HG02763 (cell line): ENCODE measurements around the gene HARBI1.
"Not testable (repeated sequence)": the region's sequence is repeated elsewhere in the genome, so short reads cannot be mapped to it uniquely, and the experiment has no call there.

Experiments used
- ATAC-seq: cut with Tn5 transposase; IDR thresholded peaks from one replicate; pipeline ENCODE4 v1.9.1; 2021; ENCODE audit warnings: mild to moderate bottlenecking, moderate library complexity; ENCODE audit not compliant: unreplicated experiment

The HARBI1 gene

DNA sequence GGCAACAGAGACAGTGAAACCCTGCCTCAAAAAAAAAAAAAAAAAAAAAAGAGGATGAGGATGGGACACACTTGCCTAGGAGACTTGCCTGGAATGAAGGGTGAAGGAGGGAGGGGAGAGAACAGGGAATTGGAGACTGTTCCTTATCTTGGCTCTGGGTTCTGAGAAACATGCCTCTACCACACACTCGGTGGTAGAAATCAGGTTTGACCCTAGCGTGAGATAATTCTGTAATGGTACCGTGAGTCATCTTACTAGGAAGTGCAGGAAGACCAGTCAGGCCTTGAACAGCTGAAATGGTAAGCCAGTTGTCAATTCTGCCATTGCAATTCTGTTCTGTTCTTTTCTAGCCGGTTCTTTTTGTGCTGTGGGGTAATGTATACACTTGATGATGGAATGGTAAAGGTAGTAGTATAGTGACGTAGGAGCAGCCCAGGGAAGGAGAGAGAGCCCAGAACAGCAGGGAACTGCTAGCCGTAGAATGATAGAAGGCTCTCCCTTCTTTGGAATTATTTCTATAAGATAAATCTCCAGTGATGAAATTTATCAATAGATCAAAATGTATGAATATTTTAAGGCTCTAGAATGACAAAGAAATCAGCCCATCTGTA, 19.3 kb downstream of the HARBI1 start:
- ATAC-seq, result no peak

DNA sequence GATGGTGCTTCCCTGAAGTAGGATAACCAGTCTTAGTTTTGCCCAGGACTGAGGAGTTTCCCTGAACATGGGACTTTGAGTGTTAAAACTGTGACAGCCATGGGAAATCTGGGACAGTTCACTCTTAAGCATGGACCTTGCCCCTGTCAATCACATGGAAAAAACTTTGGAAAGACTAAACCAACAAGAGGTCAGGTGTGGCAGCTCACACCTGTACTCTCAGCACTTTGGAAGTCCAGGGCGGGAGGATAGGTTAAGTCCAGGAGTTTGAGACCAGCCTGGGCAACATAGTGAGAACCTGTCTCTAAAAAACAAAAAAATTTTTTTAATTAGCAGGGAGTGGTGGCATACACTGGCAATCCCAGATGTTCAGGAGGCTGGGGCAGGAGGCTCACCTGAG, 19.9 kb downstream of the HARBI1 start:
- ATAC-seq, result no peak

DNA sequence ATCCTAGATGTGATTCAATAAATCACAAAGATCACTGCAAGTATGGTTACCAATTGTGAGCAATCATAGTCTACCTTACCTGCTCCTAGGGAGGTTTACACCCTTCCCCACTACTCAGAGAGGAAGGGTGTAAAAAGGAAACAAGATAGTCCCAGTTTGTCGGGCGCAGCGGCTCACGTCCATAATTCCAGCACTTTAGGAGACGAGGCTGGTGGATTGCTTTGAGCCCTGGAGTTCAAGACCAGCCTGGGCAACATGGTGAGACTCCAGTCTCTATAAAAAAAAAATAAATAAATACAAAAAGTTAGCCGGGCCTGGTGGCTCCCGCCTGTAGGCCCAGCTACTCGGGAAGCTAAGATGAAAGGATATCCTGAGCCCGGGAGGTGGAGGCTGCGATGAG, 22.2 kb downstream of the HARBI1 start:
- no peak for ATAC-seq

DNA sequence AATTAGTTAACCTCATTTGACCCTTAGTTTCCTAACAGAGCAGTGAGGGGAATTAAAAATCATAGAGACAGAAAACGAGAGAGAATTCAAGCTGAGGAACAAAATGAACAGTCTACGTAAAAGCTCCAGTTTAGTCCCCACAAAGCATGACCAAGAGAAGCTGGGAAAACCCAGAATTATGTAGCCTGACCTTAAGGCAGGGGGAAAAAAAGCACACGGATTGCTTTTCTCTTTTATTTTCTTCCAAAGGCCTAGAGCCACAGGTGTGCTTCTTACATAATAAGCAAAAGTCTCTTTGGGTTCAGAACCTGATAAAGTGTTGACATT, 22.7 kb downstream of the HARBI1 start:
- ATAC-seq, result no peak

DNA sequence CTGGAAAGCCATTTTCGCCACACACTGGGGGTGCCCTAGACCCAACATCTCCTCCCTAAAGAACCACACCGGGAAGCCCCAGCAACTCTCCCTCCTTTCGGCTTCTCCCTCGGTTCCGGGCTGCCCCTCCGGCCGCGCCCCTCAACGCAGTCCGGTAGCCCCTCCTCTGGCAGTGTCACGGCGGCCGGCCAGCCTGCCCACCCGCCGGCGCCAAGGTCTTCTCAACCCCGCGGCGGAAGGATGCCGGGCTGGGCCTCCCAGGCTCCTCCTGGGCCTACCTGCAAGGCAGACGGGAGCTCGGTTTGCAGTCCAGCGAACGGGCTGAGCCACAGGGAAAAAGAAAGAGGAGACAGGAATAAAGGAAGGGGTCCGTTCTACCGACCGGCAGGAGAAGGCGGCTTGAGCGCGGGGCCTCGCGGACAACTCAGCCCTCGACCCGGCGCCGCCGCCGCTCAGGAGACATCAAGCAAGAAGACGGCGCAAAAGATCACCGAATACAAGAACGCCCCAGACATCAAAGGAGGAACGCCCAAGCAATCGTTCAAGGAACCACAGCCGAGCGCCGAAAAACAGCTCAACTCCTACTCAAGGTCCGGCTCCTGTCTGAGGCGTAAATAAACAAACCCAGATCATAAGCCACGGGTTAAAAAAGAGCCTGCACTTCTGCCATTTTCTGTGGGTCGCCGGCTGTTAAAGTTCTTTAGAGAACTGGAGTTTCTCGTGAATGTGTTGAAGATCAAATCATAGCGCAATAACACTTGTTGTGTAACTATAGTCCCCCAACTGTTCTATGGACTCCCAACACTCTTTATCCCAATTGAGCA, 23.3 kb downstream of the HARBI1 start, which contains the start of gene AMBRA1:
Gene AMBRA1, minus strand, starts transcription at position 474 of the 824 bp plus-strand sequence. CDS start 45,643 bp downstream, outside the sequence.
- ATAC-seq, result peak; percentile 72

DNA sequence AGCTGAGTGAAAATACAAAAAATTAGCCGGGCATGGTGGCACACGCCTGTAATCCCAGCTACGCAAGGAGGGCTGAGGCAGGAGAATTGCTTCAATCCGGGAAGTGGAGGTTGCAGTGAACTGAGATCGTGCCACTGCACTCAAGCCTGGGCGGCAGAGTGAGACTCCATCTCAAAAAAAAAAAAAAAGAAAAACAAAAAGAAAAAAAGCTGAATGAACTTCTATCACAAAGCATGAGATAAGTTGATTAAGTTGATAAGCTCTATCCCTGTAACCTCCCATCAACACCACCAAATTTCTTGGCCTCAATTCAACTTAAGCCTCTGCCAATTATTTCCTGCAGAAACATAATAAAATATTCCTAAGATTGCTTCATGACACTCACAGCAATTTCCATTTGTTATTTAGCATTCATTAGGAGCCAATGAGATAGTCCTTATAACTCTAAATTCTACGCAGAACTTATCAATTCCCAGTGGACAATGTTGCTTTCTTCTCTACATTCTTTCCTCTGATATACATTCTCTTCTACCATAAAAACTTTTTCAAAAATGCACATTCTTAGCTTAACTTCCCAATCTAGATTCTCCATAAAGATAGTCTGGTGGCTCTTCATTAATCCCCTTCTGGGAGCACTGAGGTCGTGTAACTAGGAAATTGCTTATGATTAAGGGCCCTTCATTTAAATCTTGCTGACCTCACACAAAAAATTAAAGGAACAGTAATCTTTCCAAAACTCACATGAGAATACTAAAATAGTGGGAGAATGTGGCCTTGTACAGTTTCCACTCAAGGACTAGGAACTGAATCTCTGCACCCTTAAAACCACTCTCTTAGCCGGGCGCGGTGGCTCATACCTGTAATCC, 26.1 kb downstream of the HARBI1 start:
- ATAC-seq, result no peak

DNA sequence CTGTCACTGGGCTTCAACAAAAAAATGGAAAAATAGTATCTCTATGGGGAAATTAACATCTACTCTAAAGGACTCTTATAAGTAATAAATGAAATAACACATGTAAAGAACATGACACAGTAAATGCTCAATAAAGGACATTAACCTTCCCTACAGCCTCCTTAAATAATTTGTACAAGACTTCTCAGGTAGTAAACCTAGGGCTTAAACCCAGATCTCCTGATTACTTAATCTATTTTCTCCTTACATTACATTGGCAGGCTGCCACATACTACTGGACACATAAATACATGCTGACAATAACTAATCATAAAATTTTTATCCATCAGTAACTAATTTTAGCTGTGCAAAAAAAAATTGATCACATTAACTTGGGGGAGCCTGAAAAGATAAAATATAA, 28.1 kb downstream of the HARBI1 start:
- no peak for ATAC-seq

- no peak for ATAC-seq
Observed at GRCh38 chr11:46588131-46588530, 28.9 kb downstream of the HARBI1 start.

- not testable (repeated sequence) for ATAC-seq
Observed at GRCh38 chr11:46583513-46583912, 33.5 kb downstream of the HARBI1 start.

GRCh38 chr11:46582588-46582987, 34.4 kb downstream of the HARBI1 start:
- no peak for ATAC-seq

GRCh38 chr11:46577058-46577457, 40.0 kb downstream of the HARBI1 start:
- ATAC-seq, result no peak

DNA sequence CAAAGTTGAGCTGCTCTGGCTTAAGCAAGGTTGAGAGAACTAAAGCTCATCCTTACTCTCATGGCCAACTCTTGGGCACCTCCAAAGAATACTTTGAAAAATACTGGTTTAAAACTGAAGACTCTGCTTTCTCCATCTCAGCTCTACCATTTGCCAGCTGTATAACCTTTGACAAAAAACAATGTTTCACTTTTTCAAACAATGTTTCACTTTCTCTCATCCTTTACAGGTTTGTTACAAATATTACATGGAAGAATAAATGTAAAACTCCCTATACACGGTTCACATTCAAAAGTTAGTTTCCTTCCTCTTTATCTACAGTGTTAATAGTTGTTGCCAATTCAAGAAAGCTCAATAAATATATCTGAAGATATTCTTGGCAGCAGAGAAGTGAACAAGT, 42.4 kb downstream of the HARBI1 start:
- ATAC-seq, result no peak

DNA sequence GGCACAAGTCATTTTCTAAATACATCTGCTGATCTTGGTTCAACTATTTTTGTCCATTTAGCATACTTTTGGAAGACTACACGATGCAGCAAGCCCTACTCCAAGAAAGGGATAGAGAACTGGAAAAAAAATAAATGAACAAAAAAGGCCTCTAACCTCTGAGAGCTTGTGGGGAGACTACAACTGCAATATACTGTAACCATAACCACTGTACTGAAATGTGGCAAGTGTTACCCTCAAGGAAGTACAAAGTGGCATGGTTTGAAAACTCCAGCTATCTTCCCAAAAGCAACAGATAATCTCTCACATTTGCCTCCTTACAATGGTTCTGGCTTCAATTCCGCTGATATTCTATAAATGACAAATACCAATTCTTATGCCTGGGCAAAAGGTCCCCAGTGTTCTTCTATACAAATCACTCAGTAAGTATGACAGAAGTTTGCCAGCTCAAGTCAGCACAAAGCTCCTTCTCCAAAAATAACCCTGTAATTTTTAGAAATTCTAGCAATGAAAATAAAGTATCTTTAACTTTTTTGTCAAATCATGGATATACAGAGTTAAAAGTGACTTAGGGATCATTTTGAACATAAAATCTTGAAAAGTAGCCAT, 46.1 kb downstream of the HARBI1 start:
- ATAC-seq, result no peak

DNA sequence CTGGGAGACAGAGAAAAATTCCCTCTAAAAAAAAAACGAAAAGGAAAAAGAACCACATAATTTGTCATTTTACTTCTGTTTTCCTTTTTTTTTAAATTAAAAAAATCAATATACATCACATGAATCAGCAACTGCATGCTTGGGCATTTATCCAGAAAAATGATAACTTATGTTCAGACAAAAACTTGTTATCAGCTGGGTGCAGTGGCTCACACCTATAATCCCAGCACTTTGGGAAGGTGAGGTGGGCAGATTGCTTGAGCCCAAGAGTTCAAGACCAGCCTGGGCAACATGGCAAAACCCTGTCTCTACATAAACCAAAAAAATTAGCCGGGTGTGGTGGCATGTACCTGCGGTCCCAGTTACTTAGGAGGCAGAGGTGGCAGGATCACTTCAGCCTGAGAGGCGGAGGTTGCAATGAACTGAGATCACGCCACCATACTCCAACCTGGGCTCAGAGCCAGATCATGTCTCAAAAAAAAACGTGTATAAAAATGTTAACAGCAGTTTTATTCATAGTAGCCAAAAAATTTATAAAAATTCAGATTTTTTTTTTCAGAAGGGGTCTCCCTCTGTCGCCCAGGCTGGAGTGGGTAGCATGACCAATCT, 51.7 kb downstream of the HARBI1 start:
- no peak for ATAC-seq

- no peak for ATAC-seq
Observed at GRCh38 chr11:46564459-46564858, 52.6 kb downstream of the HARBI1 start.

- ATAC-seq, result no peak
Observed at GRCh38 chr11:46562527-46562926, 54.5 kb downstream of the HARBI1 start.

GRCh38 chr11:46560300-46560991, 56.6 kb downstream of the HARBI1 start:
- ATAC-seq, result no peak

GRCh38 chr11:46559815-46560214, 57.2 kb downstream of the HARBI1 start:
- ATAC-seq, result no peak

DNA sequence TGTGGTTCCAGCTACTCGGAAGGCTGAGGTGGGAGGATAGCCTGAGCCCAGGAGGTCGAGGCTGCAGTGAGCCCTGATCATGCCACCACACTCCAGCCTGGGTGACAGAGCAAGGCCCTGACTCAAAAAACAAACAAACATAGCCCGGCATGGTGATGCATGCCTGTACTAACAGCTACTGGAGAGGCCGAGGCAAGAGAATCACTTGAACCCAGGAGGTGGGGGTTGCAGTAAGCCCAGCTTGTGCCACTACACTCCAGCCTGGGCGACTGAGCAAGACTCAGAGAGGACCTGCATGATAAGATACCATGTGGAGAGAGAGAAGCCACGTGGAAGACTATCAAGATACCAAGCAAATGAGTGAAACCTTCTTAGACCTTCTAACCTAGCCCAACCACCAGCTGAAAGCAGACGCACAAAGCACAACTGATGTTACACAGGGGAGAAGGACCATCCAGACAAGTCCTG, 59.3 kb downstream of the HARBI1 start:
- ATAC-seq, result no peak
